ENCODE results near the gene ZNF532. TPM values are rescaled to one million over a fixed set of nuclear protein-coding genes. Genes with fewer than 3 reads are reported as not detected.

Gene ZNF532
- total RNA-seq, 4 donors from 2014 or later: 54.7 to 124 (median 91.2) TPM

DNA sequence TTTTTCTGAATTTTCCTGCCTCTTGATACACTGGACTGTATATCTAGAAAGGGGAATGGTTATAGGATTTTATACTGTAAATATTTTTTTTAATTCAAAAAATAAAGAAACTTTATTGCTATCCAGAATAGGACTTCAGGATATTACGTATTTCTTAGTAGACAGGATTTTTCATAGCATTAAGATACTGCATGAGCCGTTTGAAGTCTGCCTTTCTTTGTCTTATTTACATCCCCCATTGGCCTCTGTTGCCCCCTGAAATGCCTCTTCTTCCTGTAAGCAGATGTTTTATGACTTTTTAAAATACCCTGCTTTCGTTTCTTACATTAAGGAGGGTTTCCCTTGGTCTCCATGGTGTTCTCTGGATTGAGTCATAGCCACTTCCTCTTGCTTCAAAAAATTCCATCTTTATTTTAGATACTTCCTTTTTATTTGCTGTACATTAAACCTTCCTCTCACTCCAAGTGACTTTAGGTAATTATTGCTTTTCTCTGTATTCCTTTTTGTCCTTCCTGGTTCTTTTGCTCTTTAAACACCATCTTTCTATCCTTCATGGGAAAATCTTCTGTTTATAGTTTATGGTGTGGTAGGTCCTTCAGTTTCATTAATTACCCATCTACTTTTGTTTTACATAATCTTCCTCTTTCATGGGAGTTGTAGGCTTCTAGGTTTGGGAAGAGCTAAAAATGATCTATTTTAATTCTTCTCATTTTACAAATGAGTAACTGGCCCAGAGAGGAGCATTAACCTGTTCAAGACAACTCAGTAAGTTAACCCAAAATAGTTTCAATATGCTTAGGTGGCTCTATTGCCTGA, 72.6 kb downstream of the ZNF532 start:
- Histone ChIP-seq H3K27me3 (no peaks in the 10 kb centered on the region), H3K27ac (peak overlapping the region in 3 of 4 donors; percentile 39 to 45 (median 42)), H3K4me1 (peaks cover 7 to 26% of the 10 kb centered on the region in 2 donors), H3K4me3 (no peak overlapping the region), H3K9me3 (no peaks in the 10 kb centered on the region), H3K36me3 (peaks cover 0 to 19% of the 10 kb centered on the region in 2 donors)
- ATAC-seq: peak in 1 of 2 donors; percentile 30
- no peak for DNase-seq
- in situ Hi-C loops (cut with MboI; ENCODE audit: low sequenced_read_pairs in 4 of 4) (no loop called here), intact Hi-C loops (cut with DNase I; ENCODE audit: low total_unique reads) (no loop called here)
- TF ChIP-seq CTCF (IDR thresholded peaks at IDR 0.05 in 4 of 5, conservative IDR thresholded peaks at IDR 0.05 in 1 of 5): no peak

DNA sequence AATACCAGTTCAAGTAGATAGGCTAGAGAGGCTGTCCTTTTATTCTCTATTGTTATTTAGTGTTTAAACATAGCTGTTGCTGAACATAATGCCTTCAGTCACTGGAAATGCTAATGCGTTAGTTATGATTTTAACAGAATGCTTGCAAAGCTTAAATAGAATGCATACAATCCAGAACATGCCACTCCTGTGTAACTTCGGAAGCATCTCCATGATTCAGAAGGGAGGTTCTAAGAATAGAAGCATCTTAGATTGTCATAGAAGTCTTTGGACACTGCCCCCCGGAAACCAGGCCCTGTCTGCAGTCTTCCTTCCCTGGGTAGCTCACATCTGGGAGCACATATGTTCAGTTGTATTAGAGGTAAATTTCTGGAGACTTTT, 73.2 kb downstream of the ZNF532 start:
- Histone ChIP-seq H3K36me3 (peaks cover 0 to 19% of the 10 kb centered on the region in 2 donors), H3K4me3 (no peak overlapping the region), H3K27ac (peak overlapping the region in 3 of 4 donors; percentile 31 to 45 (median 42)), H3K9me3 (no peaks in the 10 kb centered on the region), H3K4me1 (peaks cover 7 to 26% of the 10 kb centered on the region in 2 donors), H3K27me3 (no peaks in the 10 kb centered on the region)
- in situ Hi-C loops (cut with MboI; ENCODE audit: low sequenced_read_pairs in 4 of 4) (no loop called here), intact Hi-C loops (cut with DNase I; ENCODE audit: low total_unique reads) (no loop called here)
- TF ChIP-seq POLR2A (IDR thresholded peaks at IDR 0.05) (no peak), CTCF (IDR thresholded peaks at IDR 0.05 in 4 of 5, conservative IDR thresholded peaks at IDR 0.05 in 1 of 5) (no peak)
- ATAC-seq (no peak), DNase-seq (no peak)

GRCh38 chr18:58941426-58942099, 76.9 kb downstream of the ZNF532 start:
- H3K36me3 ChIP-seq: peaks cover 0 to 24% of the 10 kb centered on the region in 2 donors
- no peak overlapping the region for H3K4me3 ChIP-seq
- no peaks in the 10 kb centered on the region for H3K27me3 ChIP-seq
- in situ Hi-C loops (cut with MboI; ENCODE audit: low sequenced_read_pairs in 4 of 4): no loop called here
- no peak for ATAC-seq
- intact Hi-C loops (cut with DNase I; ENCODE audit: low total_unique reads): no loop called here
- no peaks in the 10 kb centered on the region for H3K9me3 ChIP-seq
- TF ChIP-seq POLR2A (IDR thresholded peaks at IDR 0.05) (no peak), CTCF (IDR thresholded peaks at IDR 0.05 in 4 of 5, conservative IDR thresholded peaks at IDR 0.05 in 1 of 5) (no peak)
- DNase-seq: no peak
- H3K4me1 ChIP-seq: peaks cover 7 to 19% of the 10 kb centered on the region in 2 donors
- H3K27ac ChIP-seq: no peak overlapping the region

DNA sequence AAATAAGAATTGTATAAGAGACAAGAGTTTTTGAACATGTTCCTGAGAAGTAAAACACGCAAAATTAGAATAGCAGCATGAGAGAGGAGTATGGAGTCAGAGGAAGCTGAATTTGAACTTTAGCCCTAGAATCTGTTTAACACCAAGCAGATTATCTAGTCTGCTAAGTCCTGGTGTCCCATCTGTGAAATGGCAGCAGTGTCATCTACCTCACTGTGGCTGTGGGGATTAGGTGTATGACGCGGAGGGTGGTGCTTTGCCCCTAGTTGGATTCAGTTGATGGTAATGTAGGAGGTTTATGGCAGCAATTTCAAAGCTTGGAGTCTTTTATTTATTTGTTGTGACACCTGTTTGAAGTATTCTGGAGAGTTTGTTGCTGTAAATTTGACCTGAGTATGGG, 79.2 kb downstream of the ZNF532 start:
- H3K4me3 ChIP-seq: no peak overlapping the region
- intact Hi-C loops (cut with DNase I; ENCODE audit: low total_unique reads) (no loop called here), in situ Hi-C loops (cut with MboI; ENCODE audit: low sequenced_read_pairs in 4 of 4) (no loop called here)
- no peak overlapping the region for H3K27ac ChIP-seq
- peaks cover 0 to 24% of the 10 kb centered on the region in 2 donors for H3K36me3 ChIP-seq
- ATAC-seq (no peak), DNase-seq (no peak)
- TF ChIP-seq CTCF (IDR thresholded peaks at IDR 0.05 in 4 of 5, conservative IDR thresholded peaks at IDR 0.05 in 1 of 5) (no peak), POLR2A (IDR thresholded peaks at IDR 0.05) (no peak)
- no peaks in the 10 kb centered on the region for H3K4me1 ChIP-seq
- no peaks in the 10 kb centered on the region for H3K27me3 ChIP-seq
- no peaks in the 10 kb centered on the region for H3K9me3 ChIP-seq

Measured in gastrocnemius medialis (tissue), 4 donors.